Prostate gland (tissue), 2 donors: Measurements from ENCODE around the gene IL17RB.

Experiments
- POLR2A ChIP-seq: fragments of 450-650 bp; IDR thresholded peaks from one replicate; pipeline ENCODE4 v1.6.1; 2016; ENCODE audit warnings: antibody characterized with exemption, mild to moderate bottlenecking
- POLR2AphosphoS5 ChIP-seq: sonication (generic); formaldehyde crosslinking; IDR thresholded peaks from one replicate; pipeline ENCODE4 v1.6.1; 2017; ENCODE audit warnings: antibody characterized with exemption
- TF ChIP-seq, protein P1 (sequence below), 4 experiments: fragments of 200-600 bp in 2 of 4; fragments of 450-650 bp in 2 of 4; sonication (generic) in 2 of 4; IDR thresholded peaks; 1 replicate in 3 of 4; 2 replicates in 1 of 4; pipeline ENCODE4 v1.5.1; 2016 to 2019; ENCODE audit warnings: antibody characterized with exemption in 4 of 4, mild to moderate bottlenecking in 2 of 4, moderate library complexity in 2 of 4

DNA sequence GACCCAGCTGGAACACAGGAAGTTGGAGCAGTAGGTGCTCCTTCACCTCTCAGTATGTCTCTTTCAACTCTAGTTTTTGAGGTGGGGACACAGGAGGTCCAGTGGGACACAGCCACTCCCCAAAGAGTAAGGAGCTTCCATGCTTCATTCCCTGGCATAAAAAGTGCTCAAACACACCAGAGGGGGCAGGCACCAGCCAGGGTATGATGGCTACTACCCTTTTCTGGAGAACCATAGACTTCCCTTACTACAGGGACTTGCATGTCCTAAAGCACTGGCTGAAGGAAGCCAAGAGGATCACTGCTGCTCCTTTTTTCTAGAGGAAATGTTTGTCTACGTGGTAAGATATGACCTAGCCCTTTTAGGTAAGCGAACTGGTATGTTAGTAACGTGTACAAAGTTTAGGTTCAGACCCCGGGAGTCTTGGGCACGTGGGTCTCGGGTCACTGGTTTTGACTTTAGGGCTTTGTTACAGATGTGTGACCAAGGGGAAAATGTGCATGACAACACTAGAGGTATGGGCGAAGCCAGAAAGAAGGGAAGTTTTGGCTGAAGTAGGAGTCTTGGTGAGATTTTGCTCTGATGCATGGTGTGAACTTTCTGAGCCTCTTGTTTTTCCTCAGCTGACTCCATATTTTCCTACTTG lies 11.9 kb downstream of the IL17RB start:
- TF ChIP-seq, protein P1, sequence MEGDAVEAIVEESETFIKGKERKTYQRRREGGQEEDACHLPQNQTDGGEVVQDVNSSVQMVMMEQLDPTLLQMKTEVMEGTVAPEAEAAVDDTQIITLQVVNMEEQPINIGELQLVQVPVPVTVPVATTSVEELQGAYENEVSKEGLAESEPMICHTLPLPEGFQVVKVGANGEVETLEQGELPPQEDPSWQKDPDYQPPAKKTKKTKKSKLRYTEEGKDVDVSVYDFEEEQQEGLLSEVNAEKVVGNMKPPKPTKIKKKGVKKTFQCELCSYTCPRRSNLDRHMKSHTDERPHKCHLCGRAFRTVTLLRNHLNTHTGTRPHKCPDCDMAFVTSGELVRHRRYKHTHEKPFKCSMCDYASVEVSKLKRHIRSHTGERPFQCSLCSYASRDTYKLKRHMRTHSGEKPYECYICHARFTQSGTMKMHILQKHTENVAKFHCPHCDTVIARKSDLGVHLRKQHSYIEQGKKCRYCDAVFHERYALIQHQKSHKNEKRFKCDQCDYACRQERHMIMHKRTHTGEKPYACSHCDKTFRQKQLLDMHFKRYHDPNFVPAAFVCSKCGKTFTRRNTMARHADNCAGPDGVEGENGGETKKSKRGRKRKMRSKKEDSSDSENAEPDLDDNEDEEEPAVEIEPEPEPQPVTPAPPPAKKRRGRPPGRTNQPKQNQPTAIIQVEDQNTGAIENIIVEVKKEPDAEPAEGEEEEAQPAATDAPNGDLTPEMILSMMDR (IDR thresholded peaks at IDR 0.05) = no peak
- TF ChIP-seq POLR2A (no peak), POLR2AphosphoS5 (no peak)
